Measurements from ENCODE around the gene HLA-DRB1.

The HLA-DRB1 gene

GRCh38 chr6:32604434-32604877 lies 14.8 kb upstream of the HLA-DRB1 start:
- Histone ChIP-seq H3K4me3 (ENCODE audit: low read depth in 1 of 2, low read length in 2 of 2) (no peak overlapping the region), H3K27ac (ENCODE audit: low read length) (no peak overlapping the region)
- no peak for DNase-seq

GRCh38 chr6:32603888-32604287 lies 14.2 kb upstream of the HLA-DRB1 start:
- ATAC-seq (ENCODE audit: insufficient read depth, low read depth) (no peak), DNase-seq (no peak)
- H3K9me3 ChIP-seq (ENCODE audit: insufficient read depth, low read length, severe bottlenecking) = no peaks in the 10 kb centered on the region
- H3K27ac ChIP-seq (ENCODE audit: low read length) = no peak overlapping the region
- H3K4me2 ChIP-seq (ENCODE audit: insufficient read depth, low read length) = no peak overlapping the region
- no peak overlapping the region for H2AFZ ChIP-seq (ENCODE audit: low read depth, low read length)
- no peak overlapping the region for H3K9ac ChIP-seq (ENCODE audit: low read depth, low read length)
- H3K36me3 ChIP-seq (ENCODE audit: insufficient read depth, low read length) = no peaks in the 10 kb centered on the region
- TF ChIP-seq, protein P1, sequence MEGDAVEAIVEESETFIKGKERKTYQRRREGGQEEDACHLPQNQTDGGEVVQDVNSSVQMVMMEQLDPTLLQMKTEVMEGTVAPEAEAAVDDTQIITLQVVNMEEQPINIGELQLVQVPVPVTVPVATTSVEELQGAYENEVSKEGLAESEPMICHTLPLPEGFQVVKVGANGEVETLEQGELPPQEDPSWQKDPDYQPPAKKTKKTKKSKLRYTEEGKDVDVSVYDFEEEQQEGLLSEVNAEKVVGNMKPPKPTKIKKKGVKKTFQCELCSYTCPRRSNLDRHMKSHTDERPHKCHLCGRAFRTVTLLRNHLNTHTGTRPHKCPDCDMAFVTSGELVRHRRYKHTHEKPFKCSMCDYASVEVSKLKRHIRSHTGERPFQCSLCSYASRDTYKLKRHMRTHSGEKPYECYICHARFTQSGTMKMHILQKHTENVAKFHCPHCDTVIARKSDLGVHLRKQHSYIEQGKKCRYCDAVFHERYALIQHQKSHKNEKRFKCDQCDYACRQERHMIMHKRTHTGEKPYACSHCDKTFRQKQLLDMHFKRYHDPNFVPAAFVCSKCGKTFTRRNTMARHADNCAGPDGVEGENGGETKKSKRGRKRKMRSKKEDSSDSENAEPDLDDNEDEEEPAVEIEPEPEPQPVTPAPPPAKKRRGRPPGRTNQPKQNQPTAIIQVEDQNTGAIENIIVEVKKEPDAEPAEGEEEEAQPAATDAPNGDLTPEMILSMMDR (IDR thresholded peaks at IDR 0.05; ENCODE audit: borderline replicate concordance, extremely low read depth, low read length, poor library complexity, severe bottlenecking) = no peak
- TF ChIP-seq EZH2 (IDR thresholded peaks at IDR 0.05; ENCODE audit: borderline replicate concordance, low read depth, low read length, severe bottlenecking) = no peak
- H4K20me1 ChIP-seq (ENCODE audit: insufficient read depth, low read length) = no peaks in the 10 kb centered on the region
- H3K4me1 ChIP-seq (ENCODE audit: insufficient read depth, low read length) = no peaks in the 10 kb centered on the region
- no peaks in the 10 kb centered on the region for H3K79me2 ChIP-seq (ENCODE audit: insufficient read depth, low read length)
- peaks cover 2% of the 10 kb centered on the region for H3K27me3 ChIP-seq (ENCODE audit: insufficient read depth, low read length, poor library complexity)
- no peak overlapping the region for H3K4me3 ChIP-seq (ENCODE audit: low read depth in 1 of 2, low read length in 2 of 2)

More at GRCh38 chr6:32604434-32604877, 14.8 kb upstream of the HLA-DRB1 start:
- Histone ChIP-seq H3K36me3 (ENCODE audit: insufficient read depth, low read length) (no peaks in the 10 kb centered on the region), H3K79me2 (ENCODE audit: insufficient read depth, low read length) (no peaks in the 10 kb centered on the region), H4K20me1 (ENCODE audit: insufficient read depth, low read length) (no peaks in the 10 kb centered on the region), H3K9ac (ENCODE audit: low read depth, low read length) (no peak overlapping the region), H3K27me3 (ENCODE audit: insufficient read depth, low read length, poor library complexity) (peaks cover 2% of the 10 kb centered on the region), H2AFZ (ENCODE audit: low read depth, low read length) (no peak overlapping the region), H3K4me1 (ENCODE audit: insufficient read depth, low read length) (no peaks in the 10 kb centered on the region), H3K9me3 (ENCODE audit: insufficient read depth, low read length, severe bottlenecking) (no peaks in the 10 kb centered on the region), H3K4me2 (ENCODE audit: insufficient read depth, low read length) (no peak overlapping the region)
- no peak for ATAC-seq (ENCODE audit: insufficient read depth, low read depth)
- no peak for TF ChIP-seq EZH2 (IDR thresholded peaks at IDR 0.05; ENCODE audit: borderline replicate concordance, low read depth, low read length, severe bottlenecking)
- TF ChIP-seq, protein P1 (IDR thresholded peaks at IDR 0.05; ENCODE audit: borderline replicate concordance, extremely low read depth, low read length, poor library complexity, severe bottlenecking) = no peak

DNA sequence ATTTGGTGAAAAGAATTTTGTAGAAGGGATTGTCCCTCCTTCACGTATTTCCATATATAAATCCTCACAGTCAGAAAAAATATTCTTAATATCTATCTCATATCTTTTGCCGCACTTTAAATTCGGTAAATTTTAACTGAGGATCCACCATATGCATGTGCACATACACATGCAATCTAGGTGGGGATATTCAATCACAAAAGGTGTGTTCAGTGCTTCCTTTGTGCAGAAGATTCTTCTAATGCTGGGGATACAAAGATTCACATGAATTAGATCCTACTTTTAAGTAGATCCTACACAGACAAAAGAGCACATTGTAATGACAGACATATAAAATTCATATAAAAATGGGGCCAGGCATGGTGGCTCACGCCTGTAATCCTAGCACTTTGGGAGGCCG lies 13.6 kb upstream of the HLA-DRB1 start:
- ATAC-seq (ENCODE audit: insufficient read depth, low read depth) (no peak), DNase-seq (no peak)
- no peak overlapping the region for H3K9ac ChIP-seq (ENCODE audit: low read depth, low read length)
- no peaks in the 10 kb centered on the region for H3K79me2 ChIP-seq (ENCODE audit: insufficient read depth, low read length)
- H3K27me3 ChIP-seq (ENCODE audit: insufficient read depth, low read length, poor library complexity) = peaks cover 2% of the 10 kb centered on the region
- no peak overlapping the region for H2AFZ ChIP-seq (ENCODE audit: low read depth, low read length)
- no peak overlapping the region for H3K4me2 ChIP-seq (ENCODE audit: insufficient read depth, low read length)
- H3K4me1 ChIP-seq (ENCODE audit: insufficient read depth, low read length) = no peaks in the 10 kb centered on the region
- H3K4me3 ChIP-seq (ENCODE audit: low read depth in 1 of 2, low read length in 2 of 2) = no peak overlapping the region
- no peaks in the 10 kb centered on the region for H4K20me1 ChIP-seq (ENCODE audit: insufficient read depth, low read length)
- H3K36me3 ChIP-seq (ENCODE audit: insufficient read depth, low read length) = no peaks in the 10 kb centered on the region
- no peak overlapping the region for H3K27ac ChIP-seq (ENCODE audit: low read length)
- TF ChIP-seq, protein P1 (IDR thresholded peaks at IDR 0.05; ENCODE audit: borderline replicate concordance, extremely low read depth, low read length, poor library complexity, severe bottlenecking) = no peak
- TF ChIP-seq EZH2 (IDR thresholded peaks at IDR 0.05; ENCODE audit: borderline replicate concordance, low read depth, low read length, severe bottlenecking) = no peak
- H3K9me3 ChIP-seq (ENCODE audit: insufficient read depth, low read length, severe bottlenecking) = no peaks in the 10 kb centered on the region

DNA sequence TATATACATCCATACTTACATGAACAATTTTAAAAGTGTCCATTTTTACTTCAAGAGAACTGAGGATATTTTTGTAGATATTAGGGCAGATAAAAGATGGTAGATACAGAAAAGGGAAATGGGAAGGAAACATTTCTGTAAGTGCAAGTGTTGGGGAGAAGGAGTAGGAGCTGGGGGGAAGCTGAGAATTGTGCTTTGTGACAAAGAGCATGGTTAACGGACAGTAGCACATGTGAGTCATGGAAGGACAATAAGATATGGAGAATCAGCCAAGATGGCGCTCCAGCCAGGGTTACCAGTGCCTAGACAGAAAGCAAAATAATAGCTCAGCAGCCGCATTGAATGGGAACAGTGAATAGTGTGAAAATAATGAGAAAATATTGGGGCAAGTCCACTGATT lies 12.7 kb upstream of the HLA-DRB1 start:
- no peak overlapping the region for H3K4me3 ChIP-seq (ENCODE audit: low read depth in 1 of 2, low read length in 2 of 2)
- H2AFZ ChIP-seq (ENCODE audit: low read depth, low read length) = no peak overlapping the region
- H3K9me3 ChIP-seq (ENCODE audit: insufficient read depth, low read length, severe bottlenecking) = no peaks in the 10 kb centered on the region
- no peak overlapping the region for H3K4me2 ChIP-seq (ENCODE audit: insufficient read depth, low read length)
- H3K9ac ChIP-seq (ENCODE audit: low read depth, low read length) = no peak overlapping the region
- TF ChIP-seq, protein P1 (IDR thresholded peaks at IDR 0.05; ENCODE audit: borderline replicate concordance, extremely low read depth, low read length, poor library complexity, severe bottlenecking) = no peak
- no peak for TF ChIP-seq EZH2 (IDR thresholded peaks at IDR 0.05; ENCODE audit: borderline replicate concordance, low read depth, low read length, severe bottlenecking)
- H3K27me3 ChIP-seq (ENCODE audit: insufficient read depth, low read length, poor library complexity) = peaks cover 2% of the 10 kb centered on the region
- no peaks in the 10 kb centered on the region for H4K20me1 ChIP-seq (ENCODE audit: insufficient read depth, low read length)
- ATAC-seq (ENCODE audit: insufficient read depth, low read depth) (no peak), DNase-seq (no peak)
- no peaks in the 10 kb centered on the region for H3K36me3 ChIP-seq (ENCODE audit: insufficient read depth, low read length)
- H3K4me1 ChIP-seq (ENCODE audit: insufficient read depth, low read length) = no peaks in the 10 kb centered on the region
- H3K27ac ChIP-seq (ENCODE audit: low read length) = no peak overlapping the region
- no peaks in the 10 kb centered on the region for H3K79me2 ChIP-seq (ENCODE audit: insufficient read depth, low read length)
